MM.1S (cell line): Measurements from ENCODE around the gene TP53AIP1.

ENCODE experiments used
- DNase-seq: peaks from one replicate; pipeline ENCODE4 v3.0.0-alpha.2; 2015
- H2AFZ ChIP-seq: fragments of 300-600 bp; sonication (generic); 2 replicates; pipeline ENCODE4 v1.6.0; 2016; ENCODE audit warnings: antibody characterized with exemption, low read length
- H3F3A ChIP-seq: fragments of 300-600 bp; sonication (generic); 2 replicates; pipeline ENCODE4 v1.6.1; 2016; ENCODE audit warnings: mild to moderate bottlenecking, antibody characterized with exemption, low read length, moderate library complexity, mixed read lengths; ENCODE audit not compliant: insufficient read depth
- H3K27ac ChIP-seq: fragments of 300-600 bp; sonication (generic); 2 replicates; pipeline ENCODE4 v1.5.1; 2016; ENCODE audit warnings: mild to moderate bottlenecking, low read length
- H3K27me3 ChIP-seq: fragments of 300-600 bp; sonication (generic); replicated peaks from 2 replicates; pipeline ENCODE4 v1.6.0; 2016; ENCODE audit warnings: low read length; ENCODE audit not compliant: insufficient read depth
- H3K36me3 ChIP-seq: fragments of 300-600 bp; sonication (generic); replicated peaks from 2 replicates; pipeline ENCODE4 v1.6.1; 2016; ENCODE audit warnings: mild to moderate bottlenecking, low read length, mixed read lengths; ENCODE audit not compliant: insufficient read depth
- H3K4me1 ChIP-seq: fragments of 300-600 bp; sonication (generic); 2 replicates; pipeline ENCODE4 v1.6.1; 2016; ENCODE audit warnings: low read length, mixed read lengths
- H3K4me2 ChIP-seq: fragments of 300-600 bp; sonication (generic); 2 replicates; pipeline ENCODE4 v1.6.0; 2016; ENCODE audit warnings: low read depth, low read length
- H3K4me3 ChIP-seq: fragments of 300-600 bp; sonication (generic); 2 replicates; pipeline ENCODE4 v1.5.1; 2016; ENCODE audit warnings: low read length, mixed read lengths
- H3K79me2 ChIP-seq: fragments of 300-600 bp; sonication (generic); 2 replicates; pipeline ENCODE4 v1.6.1; 2016; ENCODE audit warnings: mixed run types, low read length, mixed read lengths
- H3K9ac ChIP-seq: fragments of 300-600 bp; sonication (generic); 2 replicates; pipeline ENCODE4 v1.6.1; 2016; ENCODE audit warnings: low read length, mixed read lengths
- H3K9me2 ChIP-seq: fragments of 300-600 bp; sonication (generic); replicated peaks from 2 replicates; pipeline ENCODE4 v1.6.1; 2016; ENCODE audit warnings: mild to moderate bottlenecking, low read length, mixed read lengths; ENCODE audit not compliant: insufficient read depth
- H3K9me3 ChIP-seq: fragments of 300-600 bp; sonication (generic); replicated peaks from 2 replicates; pipeline ENCODE4 v1.6.1; 2016; ENCODE audit warnings: mild to moderate bottlenecking, low read length, mixed read lengths; ENCODE audit not compliant: insufficient read depth
- H4K20me1 ChIP-seq: fragments of 300-600 bp; sonication (generic); 2 replicates; pipeline ENCODE4 v1.6.1; 2016; ENCODE audit warnings: mild to moderate bottlenecking, low read length, moderate library complexity, mixed read lengths; ENCODE audit not compliant: insufficient read depth
- EZH2 ChIP-seq: fragments of 300-600 bp; sonication (generic); optimal IDR thresholded peaks from 2 replicates; pipeline ENCODE3; 2017; ENCODE audit warnings: low read depth, mild to moderate bottlenecking, antibody characterized with exemption, low read length, mixed read lengths
- EZH2phosphoT487 ChIP-seq: fragments of 300-600 bp; sonication (generic); IDR thresholded peaks from 2 replicates; pipeline ENCODE4 v1.6.1; 2018; ENCODE audit warnings: antibody characterized with exemption, low read length
- TF ChIP-seq, protein P1 (sequence below): fragments of 300-600 bp; sonication (generic); IDR thresholded peaks from 2 replicates; pipeline ENCODE4 v1.5.1; 2016; ENCODE audit warnings: antibody characterized with exemption, low read length, mixed read lengths

TP53AIP1 gene

GRCh38 chr11:128941573-128942271, 949 bp downstream of the TP53AIP1 start:
- Histone ChIP-seq H3F3A (no peaks in the 10 kb centered on the region; the same call in 1 of the 2 replicates), H3K9ac (no peak overlapping the region), H2AFZ (no peak overlapping the region), H3K4me2 (no peak overlapping the region), H3K36me3 (no peaks in the 10 kb centered on the region), H4K20me1 (no peaks in the 10 kb centered on the region), H3K27ac (no peak overlapping the region), H3K4me3 (no peak overlapping the region), H3K27me3 (no peaks in the 10 kb centered on the region; the same call in 1 of the 2 replicates), H3K79me2 (no peaks in the 10 kb centered on the region), H3K9me3 (no peaks in the 10 kb centered on the region), H3K9me2 (no peaks in the 10 kb centered on the region), H3K4me1 (no peaks in the 10 kb centered on the region)
- TF ChIP-seq, protein P1, sequence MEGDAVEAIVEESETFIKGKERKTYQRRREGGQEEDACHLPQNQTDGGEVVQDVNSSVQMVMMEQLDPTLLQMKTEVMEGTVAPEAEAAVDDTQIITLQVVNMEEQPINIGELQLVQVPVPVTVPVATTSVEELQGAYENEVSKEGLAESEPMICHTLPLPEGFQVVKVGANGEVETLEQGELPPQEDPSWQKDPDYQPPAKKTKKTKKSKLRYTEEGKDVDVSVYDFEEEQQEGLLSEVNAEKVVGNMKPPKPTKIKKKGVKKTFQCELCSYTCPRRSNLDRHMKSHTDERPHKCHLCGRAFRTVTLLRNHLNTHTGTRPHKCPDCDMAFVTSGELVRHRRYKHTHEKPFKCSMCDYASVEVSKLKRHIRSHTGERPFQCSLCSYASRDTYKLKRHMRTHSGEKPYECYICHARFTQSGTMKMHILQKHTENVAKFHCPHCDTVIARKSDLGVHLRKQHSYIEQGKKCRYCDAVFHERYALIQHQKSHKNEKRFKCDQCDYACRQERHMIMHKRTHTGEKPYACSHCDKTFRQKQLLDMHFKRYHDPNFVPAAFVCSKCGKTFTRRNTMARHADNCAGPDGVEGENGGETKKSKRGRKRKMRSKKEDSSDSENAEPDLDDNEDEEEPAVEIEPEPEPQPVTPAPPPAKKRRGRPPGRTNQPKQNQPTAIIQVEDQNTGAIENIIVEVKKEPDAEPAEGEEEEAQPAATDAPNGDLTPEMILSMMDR, result no peak
- TF ChIP-seq EZH2, result no peak
- no peak for TF ChIP-seq EZH2phosphoT487
- DNase-seq, result no peak

- H3K4me3 ChIP-seq, result no peak overlapping the region
Measured at GRCh38 chr11:128941110-128941509, 1.6 kb downstream of the TP53AIP1 start.

GRCh38 chr11:128940603-128941002, 2.1 kb downstream of the TP53AIP1 start:
- no peak overlapping the region for H3K4me2 ChIP-seq
- H3K36me3 ChIP-seq, result no peaks in the 10 kb centered on the region
- H3K9me2 ChIP-seq, result no peaks in the 10 kb centered on the region
- DNase-seq, result no peak
- no peak overlapping the region for H3K9ac ChIP-seq
- H3K4me1 ChIP-seq, result no peaks in the 10 kb centered on the region
- H4K20me1 ChIP-seq, result no peaks in the 10 kb centered on the region
- H3F3A ChIP-seq, result no peaks in the 10 kb centered on the region
- H3K9me3 ChIP-seq, result no peaks in the 10 kb centered on the region
- H3K79me2 ChIP-seq, result no peaks in the 10 kb centered on the region
- no peak overlapping the region for H2AFZ ChIP-seq
- H3K4me3 ChIP-seq, result no peak overlapping the region
- no peaks in the 10 kb centered on the region; the same call in 1 of the 2 replicates for H3K27me3 ChIP-seq
- H3K27ac ChIP-seq, result no peak overlapping the region
- TF ChIP-seq, protein P1, result no peak
- TF ChIP-seq EZH2phosphoT487, result no peak
- TF ChIP-seq EZH2, result no peak

More at GRCh38 chr11:128941110-128941509, 1.6 kb downstream of the TP53AIP1 start:
- H2AFZ ChIP-seq, result no peak overlapping the region
- H3K4me1 ChIP-seq, result no peaks in the 10 kb centered on the region
- no peaks in the 10 kb centered on the region for H4K20me1 ChIP-seq
- no peaks in the 10 kb centered on the region for H3K36me3 ChIP-seq
- H3K9me2 ChIP-seq, result no peaks in the 10 kb centered on the region
- no peak overlapping the region for H3K9ac ChIP-seq
- TF ChIP-seq, protein P1, result no peak
- TF ChIP-seq EZH2 (no peak), EZH2phosphoT487 (no peak)
- no peak overlapping the region for H3K27ac ChIP-seq
- DNase-seq, result no peak
- no peaks in the 10 kb centered on the region for H3F3A ChIP-seq
- no peak overlapping the region for H3K4me2 ChIP-seq
- no peaks in the 10 kb centered on the region for H3K79me2 ChIP-seq
- H3K9me3 ChIP-seq, result no peaks in the 10 kb centered on the region
- H3K27me3 ChIP-seq, result no peaks in the 10 kb centered on the region; the same call in 1 of the 2 replicates
